KOPT-K1 (cell line): ENCODE data around the gene MPST.

Source experiments
- H3K27ac ChIP-seq: fragments of 200-600 bp; sonication (generic); 2 replicates; pipeline ENCODE4 v1.5.1; 2016; ENCODE audit warnings: antibody characterized with exemption, mild to moderate bottlenecking, low read depth, low read length; ENCODE audit not compliant: poor library complexity, severe bottlenecking
- H3K36me3 ChIP-seq: fragments of 200-600 bp; sonication (generic); 2 replicates; pipeline ENCODE4 v1.5.1; 2017; ENCODE audit warnings: antibody characterized with exemption, mild to moderate bottlenecking, low read length, moderate library complexity; ENCODE audit not compliant: insufficient read depth
- H3K9me3 ChIP-seq: fragments of 200-600 bp; sonication (generic); 2 replicates; pipeline ENCODE4 v1.5.1; 2017; ENCODE audit warnings: antibody characterized with exemption, low read length, mild to moderate bottlenecking; ENCODE audit not compliant: insufficient read depth, poor library complexity, severe bottlenecking

The MPST gene

DNA sequence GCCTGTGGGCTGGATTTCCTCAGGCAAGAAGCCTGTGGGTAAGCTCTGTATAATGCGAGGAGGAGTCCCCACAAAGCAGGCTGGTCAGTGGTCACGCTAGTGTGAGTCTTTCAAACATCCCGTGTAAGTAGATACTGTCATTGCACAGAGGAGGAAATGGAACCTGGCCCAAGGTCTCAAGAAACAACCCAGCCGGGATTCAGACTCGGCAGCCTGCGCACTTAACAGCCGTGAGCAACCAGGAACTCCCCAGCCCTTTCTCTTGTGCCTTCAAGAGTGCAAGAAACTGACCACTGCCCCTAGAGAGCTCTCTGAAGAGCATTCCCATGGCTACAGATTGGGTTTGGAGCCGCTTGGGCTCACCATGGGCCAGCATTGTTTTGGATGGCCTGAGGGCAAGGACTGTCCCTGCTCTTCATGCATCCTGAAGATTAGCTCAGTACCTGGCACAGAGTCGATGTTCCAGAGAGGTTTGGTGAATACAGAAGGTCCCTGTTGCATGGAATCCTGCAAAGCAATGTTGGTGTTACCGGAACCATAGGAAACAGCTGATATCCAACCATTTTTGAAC, 6.0 kb downstream of the MPST start:
- Histone ChIP-seq H3K36me3 (no peaks in the 10 kb centered on the region), H3K9me3 (no peaks in the 10 kb centered on the region), H3K27ac (no peak overlapping the region)

DNA sequence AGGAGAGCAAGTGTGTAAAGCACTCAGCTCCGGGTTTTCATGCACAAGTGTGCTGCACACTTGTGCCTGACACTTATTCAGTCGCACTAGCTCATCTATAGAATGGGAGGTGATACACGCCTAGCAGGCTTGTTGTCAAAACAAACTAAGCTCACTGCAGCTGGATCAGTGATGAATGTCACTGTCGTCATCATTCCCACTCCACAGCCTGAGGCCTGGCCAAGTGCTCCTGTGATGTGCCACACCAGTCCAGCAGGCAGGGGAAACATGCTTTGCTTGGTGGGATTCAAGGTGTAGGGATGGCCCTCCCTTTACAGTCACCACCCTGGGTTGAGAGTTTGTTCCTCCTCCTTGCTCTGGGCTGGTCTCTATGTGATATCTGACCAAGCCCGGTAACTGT, 6.8 kb downstream of the MPST start:
- Histone ChIP-seq H3K9me3 (no peaks in the 10 kb centered on the region), H3K36me3 (no peaks in the 10 kb centered on the region), H3K27ac (no peak overlapping the region)

DNA sequence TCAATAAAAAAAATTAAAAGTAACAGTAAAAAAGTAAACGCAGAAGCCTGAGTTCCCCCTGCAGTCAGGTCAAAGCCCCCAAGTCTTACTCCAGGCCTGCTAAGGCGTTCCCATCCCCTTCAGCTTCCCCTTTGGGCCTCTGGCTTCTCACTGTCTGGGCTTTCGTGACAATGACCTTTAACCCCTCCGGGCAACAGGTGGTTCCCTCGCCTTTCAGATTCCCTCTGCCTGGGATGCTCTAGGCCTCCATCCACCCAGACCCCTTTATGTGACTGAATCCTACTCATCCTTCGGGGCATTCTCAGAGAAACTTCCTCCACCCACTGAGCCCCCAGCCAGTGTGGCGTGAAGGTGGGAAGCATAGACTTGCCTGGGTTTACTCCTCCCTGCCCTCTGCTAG, 8.0 kb downstream of the MPST start:
- Histone ChIP-seq H3K36me3 (no peaks in the 10 kb centered on the region), H3K27ac (no peak overlapping the region), H3K9me3 (no peaks in the 10 kb centered on the region)

DNA sequence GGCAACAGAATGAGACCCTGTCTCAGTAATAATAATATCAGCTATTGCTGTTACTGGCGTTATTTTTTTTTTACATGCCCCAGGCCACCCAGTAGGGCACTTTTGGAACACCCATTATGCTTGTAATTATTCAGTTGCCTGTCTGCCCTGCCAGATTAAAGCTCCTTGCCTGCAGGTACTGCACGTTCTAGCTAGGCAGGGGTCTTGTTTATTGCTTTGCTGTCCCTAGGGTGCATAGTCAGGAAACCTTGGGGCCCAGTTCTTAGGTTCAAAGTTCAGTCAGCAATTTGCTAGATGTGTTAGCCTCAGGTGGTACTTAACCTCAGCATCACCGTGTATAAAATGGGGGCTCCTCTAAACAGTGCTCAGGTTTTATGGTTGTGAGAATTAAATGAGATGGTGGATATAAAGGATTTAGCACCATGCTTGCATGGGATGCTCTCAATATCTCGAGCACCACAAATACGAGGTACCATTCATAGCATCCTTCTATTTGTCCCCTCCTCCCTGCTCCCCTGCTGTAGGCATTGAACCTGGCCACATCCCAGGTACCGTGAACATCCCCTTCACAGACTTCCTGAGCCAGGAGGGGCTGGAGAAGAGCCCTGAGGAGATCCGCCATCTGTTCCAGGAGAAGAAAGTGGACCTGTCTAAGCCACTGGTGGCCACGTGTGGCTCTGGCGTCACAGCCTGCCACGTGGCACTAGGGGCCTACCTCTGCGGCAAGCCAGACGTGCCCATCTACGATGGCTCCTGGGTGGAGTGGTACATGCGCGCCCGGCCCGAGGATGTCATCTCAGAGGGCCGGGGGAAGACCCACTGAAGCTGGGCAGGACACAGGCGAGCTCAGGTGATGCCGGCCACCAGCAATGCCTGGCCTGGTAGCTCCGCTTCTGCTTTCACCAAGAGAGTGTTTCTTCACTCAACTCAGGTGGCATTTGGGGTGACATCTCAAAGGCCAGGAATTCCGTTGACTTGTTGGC, 9.4 kb downstream of the MPST start:
- Histone ChIP-seq H3K36me3 (no peaks in the 10 kb centered on the region), H3K27ac (no peak overlapping the region)

DNA sequence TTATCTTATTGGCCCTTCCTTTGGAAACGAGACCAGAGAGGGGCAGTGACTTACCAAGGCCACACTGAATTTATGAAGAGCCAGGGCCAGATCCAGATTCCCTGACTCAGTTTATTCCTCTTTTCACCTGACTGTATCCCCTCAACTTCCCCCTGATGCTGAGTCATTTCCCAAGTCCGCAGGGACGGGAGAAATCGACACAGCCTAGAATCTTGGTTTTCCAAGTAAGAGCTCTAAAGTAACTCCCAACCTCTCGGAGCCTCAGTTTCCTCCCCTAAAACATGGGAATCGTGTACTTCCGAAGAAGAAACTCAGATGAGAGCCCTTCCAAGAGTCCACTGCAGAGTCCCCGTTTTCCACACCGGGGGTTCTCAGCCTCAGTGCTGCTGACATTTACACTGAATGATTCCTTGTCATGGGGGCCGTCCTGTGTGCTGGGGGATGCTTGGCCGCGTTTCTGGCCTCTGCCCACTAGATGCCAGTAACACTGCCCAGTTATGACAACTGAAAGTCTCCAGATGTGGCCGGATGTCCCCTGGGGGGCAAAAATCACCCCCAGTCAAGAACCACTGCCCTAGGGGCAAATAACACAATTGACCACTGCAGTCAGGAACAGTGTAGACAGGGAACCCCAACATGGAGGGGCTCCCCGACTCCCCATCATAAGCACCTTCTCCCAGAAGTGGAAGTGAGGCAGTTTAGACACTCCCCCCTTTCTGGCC, 11.2 kb downstream of the MPST start:
- Histone ChIP-seq H3K9me3 (no peaks in the 10 kb centered on the region), H3K36me3 (no peaks in the 10 kb centered on the region), H3K27ac (no peak overlapping the region)

More for the DNA sequence above, 9.4 kb downstream of the MPST start:
- no peaks in the 10 kb centered on the region for H3K9me3 ChIP-seq

DNA sequence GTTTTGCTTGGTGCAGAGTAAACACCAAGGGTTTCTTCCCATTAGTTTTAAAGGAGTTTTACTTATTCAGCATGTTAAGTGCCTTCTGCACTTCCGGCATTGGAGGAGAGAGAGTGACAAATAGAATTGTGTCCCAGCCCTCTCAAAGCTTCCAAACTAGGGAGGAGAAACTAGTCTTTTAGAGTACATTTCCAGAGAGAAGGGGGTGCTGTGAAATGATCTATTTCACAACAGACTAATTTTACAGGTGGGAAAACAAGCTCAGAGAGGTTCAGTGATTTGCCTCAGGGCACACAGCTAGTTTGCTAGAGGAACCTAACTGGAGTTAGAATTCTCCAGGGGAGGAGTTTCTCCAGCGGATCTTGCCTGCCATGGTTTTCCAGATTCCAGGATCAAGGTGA, 12.6 kb downstream of the MPST start:
- Histone ChIP-seq H3K9me3 (no peaks in the 10 kb centered on the region), H3K36me3 (no peaks in the 10 kb centered on the region), H3K27ac (no peak overlapping the region)

DNA sequence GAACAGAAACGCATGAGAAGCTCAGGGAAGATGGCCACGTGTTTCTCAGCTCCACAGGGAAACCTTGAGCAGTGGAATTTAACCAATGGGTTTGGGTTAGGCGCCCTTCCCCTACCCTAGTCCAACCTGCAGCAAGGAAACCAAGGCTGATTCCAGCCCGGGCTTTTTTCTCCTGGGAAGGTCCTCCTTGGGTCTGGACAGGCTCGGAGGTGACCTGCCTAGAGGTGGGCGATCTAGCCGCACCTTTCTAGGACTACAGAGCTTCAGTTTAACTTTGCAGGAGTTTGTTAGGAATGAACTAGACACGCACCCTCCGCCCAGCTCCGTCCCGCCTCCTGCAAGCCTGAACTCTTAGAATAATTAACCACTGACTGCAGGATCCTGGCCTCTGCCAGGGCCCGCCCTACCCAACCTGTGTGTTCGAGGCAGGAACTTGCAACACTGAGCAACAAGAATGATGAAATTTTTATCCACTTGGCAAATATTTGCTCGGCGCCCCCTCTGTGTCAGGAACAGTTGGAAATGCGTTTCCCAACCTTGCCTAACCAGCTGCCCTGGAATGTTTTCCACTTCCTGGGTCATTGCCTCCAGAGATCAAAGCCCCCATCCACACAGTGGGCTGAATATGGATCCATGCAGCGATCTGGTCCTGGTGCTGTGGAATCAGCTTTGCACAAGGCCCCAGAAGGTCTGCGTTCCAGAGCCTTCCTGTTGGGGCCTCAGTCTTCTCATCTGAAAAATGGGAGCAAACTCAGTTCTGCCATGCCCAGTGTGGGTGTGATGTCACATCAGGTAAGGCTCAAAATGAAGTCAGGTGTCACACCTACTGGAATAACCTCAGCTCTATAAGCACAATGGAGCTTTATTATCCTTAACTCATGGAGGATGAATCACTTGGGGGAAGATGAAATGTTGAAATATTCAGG, 13.3 kb downstream of the MPST start:
- no peaks in the 10 kb centered on the region for H3K36me3 ChIP-seq
- no peaks in the 10 kb centered on the region for H3K9me3 ChIP-seq
- H3K27ac ChIP-seq = no peak overlapping the region

DNA sequence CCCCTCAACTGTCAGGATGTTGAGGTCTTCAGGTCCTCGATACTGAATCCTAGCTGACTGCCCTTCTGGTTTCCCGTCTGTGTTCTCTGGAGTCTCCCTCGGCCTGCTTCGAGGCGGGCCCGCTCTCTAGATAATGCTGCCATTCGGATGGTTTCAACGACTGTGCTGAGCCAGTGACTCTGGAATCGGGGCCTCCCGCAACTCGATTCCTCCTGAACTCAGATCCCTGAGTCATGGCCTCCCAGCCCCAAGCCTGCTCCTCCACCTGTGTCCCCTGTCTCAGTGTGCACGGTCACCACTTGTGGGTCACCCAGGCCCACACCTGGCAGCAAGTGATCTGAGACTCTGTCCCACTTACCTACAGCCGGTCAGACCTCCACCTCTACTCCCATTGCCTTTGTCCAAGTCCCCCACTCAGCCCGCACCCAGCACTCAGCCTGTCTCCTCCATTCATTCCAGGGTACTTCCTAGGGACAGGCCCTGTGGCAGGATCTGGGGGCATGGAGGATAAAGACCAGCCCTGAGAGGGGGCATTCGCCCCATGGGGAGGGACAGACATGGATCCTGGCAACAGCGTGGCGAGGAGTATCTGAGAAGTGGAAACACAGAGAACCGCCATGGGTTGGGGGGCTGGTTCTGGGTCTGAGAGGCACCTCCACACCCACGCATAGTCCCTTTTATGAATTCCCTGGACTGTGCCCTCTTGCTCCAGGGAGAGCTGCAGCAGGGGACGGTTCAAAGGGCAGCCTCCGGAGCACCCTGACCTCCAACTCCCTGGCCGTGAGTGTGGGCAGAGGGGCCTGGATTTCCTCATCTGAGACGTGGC, 14.3 kb downstream of the MPST start:
- Histone ChIP-seq H3K9me3 (no peaks in the 10 kb centered on the region), H3K36me3 (no peaks in the 10 kb centered on the region), H3K27ac (no peak overlapping the region)

DNA sequence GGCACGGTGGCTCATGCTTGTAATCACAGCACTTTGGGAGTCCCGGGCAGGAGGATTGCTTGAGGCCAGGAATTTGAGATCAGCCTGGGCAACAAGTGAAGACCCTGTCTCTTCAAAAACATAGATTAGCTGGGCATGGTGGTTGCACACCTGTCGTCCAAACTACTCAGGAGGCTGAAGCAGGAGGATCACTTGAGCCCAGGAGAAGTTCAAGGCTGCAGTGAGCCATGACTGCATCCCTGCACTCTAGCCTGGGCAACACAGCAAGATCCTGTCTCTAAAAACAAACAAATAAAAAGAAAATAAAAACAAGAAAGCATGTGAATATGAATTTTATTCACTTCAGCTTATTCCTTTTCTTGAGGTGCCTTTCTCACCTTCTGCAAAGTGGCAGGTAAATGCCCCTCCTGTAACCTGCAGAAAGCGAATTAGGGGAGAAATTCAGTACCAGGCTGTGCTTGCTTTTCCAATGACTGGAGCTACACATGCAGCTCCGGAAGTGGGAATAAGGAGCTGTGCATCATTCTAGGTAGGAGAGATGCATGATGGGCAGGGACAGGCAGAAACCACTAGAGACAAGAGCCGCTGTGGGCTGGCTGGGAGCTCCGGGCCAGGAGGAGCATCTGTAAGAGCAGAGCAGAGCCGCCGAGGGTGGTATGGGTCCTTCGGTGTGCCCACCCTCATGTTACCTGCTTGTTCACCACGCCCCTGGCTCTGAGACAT, 17.3 kb downstream of the MPST start:
- Histone ChIP-seq H3K27ac (no peak overlapping the region), H3K36me3 (no peaks in the 10 kb centered on the region), H3K9me3 (no peaks in the 10 kb centered on the region)

DNA sequence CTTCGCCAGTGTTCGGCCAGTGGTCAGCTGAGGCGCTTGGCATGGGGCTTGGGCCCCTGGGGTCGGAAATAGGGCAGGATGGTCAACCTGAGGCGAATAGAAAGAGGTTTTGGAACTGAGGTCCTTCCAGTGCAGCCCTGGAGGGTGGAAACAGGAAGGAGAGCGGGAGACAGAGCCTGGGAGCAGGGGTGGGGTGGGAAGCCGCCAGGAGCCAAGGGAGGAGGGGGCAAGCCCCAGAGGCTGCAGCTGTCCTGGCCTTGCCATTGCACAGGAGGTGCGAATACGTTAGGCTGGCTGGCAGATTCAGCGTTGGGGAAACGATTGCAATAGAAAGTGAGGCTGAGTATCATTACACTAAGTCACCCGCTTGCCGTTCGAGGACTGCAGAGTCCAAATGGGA, 18.1 kb downstream of the MPST start:
- no peaks in the 10 kb centered on the region for H3K9me3 ChIP-seq
- H3K27ac ChIP-seq = no peak overlapping the region
- H3K36me3 ChIP-seq = no peaks in the 10 kb centered on the region

DNA sequence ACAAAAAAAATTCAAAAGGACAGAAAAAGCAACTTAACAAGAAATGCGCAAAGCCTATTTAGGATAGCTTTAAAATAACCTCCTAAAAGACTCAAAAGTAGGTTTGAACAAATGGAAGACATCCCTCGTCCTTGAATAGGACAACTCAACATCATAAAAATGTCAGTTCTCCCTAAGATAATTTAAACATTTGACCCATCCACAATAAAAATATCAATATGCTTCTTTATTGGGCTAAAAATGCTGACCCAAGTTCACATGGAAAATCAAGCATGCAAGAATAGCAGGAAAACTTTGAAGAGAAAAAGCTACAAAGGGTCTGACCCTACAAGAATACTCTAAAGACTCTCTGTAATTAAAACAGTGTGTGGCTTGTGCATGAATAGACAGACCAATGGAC, 19.9 kb downstream of the MPST start:
- H3K36me3 ChIP-seq = no peaks in the 10 kb centered on the region
- no peak overlapping the region for H3K27ac ChIP-seq
- no peaks in the 10 kb centered on the region for H3K9me3 ChIP-seq

DNA sequence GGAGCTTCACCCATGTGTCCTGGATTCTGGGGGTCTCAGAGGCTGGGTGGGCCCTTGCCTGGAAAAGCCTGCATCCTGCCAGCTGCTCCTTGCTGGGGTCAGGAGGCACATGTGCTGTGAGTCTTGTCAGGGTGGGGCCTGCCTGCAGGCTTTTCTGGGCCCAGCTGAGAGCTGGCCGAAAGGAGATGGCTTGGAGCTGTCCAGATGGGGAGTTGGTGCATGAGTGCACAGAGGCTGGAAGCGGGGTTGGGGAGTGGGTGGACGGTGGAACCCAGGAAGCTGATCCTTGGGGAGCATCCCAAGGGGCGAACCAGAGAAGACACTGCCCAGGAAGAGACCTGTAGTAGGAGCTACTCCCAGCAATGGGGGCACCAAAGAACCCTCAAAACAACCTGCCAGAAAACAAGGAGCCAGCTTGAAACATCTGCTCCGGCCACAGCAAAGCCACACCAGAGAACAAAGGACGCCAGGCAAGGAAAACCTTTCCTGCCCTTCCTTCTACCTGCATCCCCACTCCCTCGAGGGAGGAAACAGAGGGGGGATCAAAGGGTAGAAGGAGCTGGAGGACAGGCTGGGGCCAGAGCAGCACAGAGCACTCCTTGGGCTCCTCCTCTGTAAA, 23.8 kb downstream of the MPST start:
- Histone ChIP-seq H3K36me3 (no peaks in the 10 kb centered on the region), H3K27ac (no peak overlapping the region), H3K9me3 (no peaks in the 10 kb centered on the region)

DNA sequence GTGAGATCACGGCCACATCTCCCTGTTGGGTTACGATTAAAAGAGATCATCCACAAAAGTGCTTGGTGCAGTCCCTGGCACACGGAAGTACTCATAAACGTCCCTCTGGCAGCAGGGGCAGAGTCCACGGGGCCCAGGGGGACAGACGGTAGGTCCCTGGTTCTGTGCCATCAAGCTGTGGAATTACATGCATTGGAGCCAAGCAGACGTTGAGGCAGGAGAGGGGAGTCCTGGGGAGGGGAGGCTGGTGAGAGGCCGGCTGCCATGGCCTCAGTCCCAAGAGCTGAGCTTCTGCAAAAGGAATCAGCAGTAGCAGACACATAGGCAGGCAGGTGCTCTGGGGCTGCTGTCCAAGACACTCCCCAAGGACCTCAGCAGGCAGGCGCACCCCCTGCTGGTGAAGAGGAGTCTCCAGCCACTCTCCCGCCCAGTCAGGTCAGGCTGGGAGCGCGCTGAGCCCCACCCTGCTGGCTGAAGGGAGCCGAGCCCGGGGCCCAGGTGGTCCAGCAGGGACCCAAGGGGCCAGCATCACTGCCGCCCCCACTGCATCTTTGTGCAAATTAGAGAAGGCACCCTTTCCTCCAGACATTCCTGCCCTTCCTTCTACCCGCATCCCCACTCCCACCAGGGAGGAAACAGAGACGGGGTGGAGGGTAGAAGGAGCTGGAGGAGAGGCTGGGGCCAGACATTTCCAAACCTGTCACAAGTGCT, 24.4 kb downstream of the MPST start:
- no peak overlapping the region for H3K27ac ChIP-seq
- no peaks in the 10 kb centered on the region for H3K9me3 ChIP-seq
- no peaks in the 10 kb centered on the region for H3K36me3 ChIP-seq
